Measurements from ENCODE around the gene NQO1. TPM values are rescaled to one million over a fixed set of nuclear protein-coding genes. Genes with fewer than 3 reads are reported as not detected.

NQO1 gene
- total RNA-seq, 1 experiment from 2014 or later, result 14.6 TPM

DNA sequence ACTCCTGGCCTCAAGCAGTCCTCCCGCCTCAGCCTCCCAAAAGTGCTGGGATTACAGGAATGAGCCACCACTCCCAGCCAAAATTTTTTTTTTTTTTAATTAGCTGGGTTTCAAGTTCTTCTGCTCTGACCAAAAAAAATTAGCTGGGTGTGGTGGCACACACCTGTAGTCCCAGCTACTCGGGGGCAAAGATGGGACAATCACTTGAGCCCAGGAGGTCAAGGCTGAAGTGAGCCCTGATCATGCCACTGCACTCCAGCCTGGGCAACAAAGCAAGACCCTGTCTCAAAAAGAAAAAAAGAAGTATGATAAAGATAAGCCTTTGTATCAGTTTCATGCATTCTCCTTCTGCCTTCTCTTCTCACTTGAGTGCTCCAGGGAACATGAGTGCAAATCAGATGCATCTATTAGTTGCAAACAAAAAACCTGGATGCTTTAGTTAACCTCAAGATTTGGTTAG, 1.9 kb downstream of the NQO1 start:
- Histone ChIP-seq H3K27me3 (no peaks in the 10 kb centered on the region), H3K27ac (no peak overlapping the region), H3K4me3 (no peak overlapping the region), H3K9me3 (replicated peaks) (no peaks in the 10 kb centered on the region), H3K4me1 (no peaks in the 10 kb centered on the region), H3K36me3 (no peaks in the 10 kb centered on the region)
- no peak for DNase-seq

DNA sequence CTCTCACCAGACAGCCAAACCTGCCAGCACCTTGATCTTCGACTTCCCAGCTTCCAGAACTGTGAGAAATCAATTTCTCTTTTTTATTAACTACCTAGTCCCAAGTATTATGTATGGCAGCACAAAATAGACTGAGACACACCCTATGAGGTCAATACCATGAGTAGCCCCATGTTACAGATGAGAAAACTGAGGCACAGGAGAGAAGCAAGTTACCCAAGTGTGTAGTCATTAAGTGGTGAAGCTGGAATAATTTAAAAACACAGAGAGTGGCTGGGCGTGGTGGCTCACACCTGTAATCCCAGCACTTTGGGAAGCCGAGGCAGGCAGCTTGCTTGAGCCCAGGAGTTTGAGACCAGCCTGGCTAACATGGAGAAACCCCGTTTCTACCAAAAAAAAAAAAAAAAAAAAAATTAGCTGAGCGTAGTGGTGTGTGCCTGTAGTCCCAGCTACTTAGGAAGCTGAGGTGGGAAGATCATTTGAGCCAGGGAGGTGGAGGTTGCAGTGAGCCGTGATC, 4.9 kb downstream of the NQO1 start:
- Histone ChIP-seq H3K4me3 (no peak overlapping the region), H3K9me3 (replicated peaks) (no peaks in the 10 kb centered on the region), H3K36me3 (no peaks in the 10 kb centered on the region), H3K4me1 (no peaks in the 10 kb centered on the region), H3K27me3 (no peaks in the 10 kb centered on the region), H3K27ac (no peak overlapping the region)
- no peak for DNase-seq

GRCh38 chr16:69720822-69721430, 5.4 kb downstream of the NQO1 start:
- Histone ChIP-seq H3K4me3 (no peak overlapping the region), H3K9me3 (replicated peaks) (no peaks in the 10 kb centered on the region), H3K36me3 (no peaks in the 10 kb centered on the region), H3K27ac (no peak overlapping the region), H3K4me1 (no peaks in the 10 kb centered on the region), H3K27me3 (no peaks in the 10 kb centered on the region)
- DNase-seq, result no peak

DNA sequence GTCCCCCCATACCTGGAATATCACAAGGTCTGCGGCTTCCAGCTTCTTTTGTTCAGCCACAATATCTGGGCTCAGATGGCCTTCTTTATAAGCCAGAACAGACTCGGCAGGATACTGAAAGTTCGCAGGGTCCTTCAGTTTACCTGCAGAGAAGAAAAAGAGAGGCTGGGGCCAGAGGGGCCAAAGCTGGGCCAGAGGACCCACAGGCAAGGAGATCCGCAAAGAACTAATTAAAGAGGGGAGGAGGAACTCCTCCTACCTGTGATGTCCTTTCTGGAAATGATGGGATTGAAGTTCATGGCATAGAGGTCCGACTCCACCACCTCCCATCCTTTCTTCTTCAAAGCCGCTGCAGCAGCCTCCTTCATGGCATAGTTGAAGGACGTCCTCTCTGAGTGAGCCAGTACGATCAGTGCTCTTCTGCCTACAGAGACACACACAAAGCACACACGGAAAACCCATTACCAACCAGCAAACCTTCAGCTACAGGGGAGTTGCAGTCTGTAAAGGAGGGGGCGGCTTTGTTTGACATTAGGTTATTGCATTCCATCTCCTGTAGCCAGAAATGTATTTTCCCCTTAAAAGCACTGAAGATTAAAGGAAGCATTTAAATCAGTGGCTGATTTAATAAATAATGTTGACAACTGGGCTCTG, 8.1 kb downstream of the NQO1 start:
- H3K36me3 ChIP-seq, result no peaks in the 10 kb centered on the region
- no peaks in the 10 kb centered on the region for H3K4me1 ChIP-seq
- no peak overlapping the region for H3K4me3 ChIP-seq
- DNase-seq, result no peak
- H3K9me3 ChIP-seq (replicated peaks), result no peaks in the 10 kb centered on the region
- H3K27me3 ChIP-seq, result no peaks in the 10 kb centered on the region
- no peak overlapping the region for H3K27ac ChIP-seq

- Histone ChIP-seq H3K27me3 (no peaks in the 10 kb centered on the region), H3K27ac (no peak overlapping the region), H3K4me3 (no peak overlapping the region), H3K36me3 (no peaks in the 10 kb centered on the region), H3K4me1 (no peaks in the 10 kb centered on the region), H3K9me3 (replicated peaks) (no peaks in the 10 kb centered on the region)
- no peak for DNase-seq
Observed at GRCh38 chr16:69717066-69717465, 9.3 kb downstream of the NQO1 start.

DNA sequence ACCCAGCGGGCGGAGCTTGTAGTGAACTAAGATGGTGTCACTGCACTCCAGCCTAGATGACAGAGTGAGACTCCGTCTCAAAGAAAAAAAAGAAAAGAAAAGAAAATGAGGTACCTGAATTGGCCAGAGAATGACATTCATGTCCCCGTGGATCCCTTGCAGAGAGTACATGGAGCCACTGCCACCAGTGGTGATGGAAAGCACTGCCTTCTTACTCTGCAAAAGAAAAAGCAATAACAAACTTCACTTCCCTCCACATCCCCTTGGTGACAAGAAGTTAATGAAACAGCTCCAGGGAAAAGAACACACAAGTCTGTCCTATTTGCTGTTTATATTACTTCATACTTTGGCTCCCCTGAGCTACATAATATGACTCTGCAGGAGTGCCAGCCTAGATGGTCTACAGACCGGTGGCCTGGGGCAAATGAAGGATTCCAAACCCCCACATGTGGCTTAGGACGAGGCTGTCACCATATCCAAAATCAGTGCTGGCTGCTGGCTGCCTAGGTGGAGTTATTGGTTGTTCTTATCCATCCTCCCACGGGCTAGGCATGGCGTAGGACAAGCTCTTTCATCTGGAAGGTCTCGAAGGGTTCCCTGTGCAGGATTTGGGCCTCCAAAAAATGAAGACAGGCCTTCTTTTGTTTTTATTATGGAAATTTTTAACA, 13.3 kb downstream of the NQO1 start:
- Histone ChIP-seq H3K4me3 (no peak overlapping the region), H3K9me3 (replicated peaks) (no peaks in the 10 kb centered on the region), H3K27ac (no peak overlapping the region), H3K36me3 (no peaks in the 10 kb centered on the region), H3K27me3 (no peaks in the 10 kb centered on the region), H3K4me1 (no peaks in the 10 kb centered on the region)
- DNase-seq, result no peak

- no peaks in the 10 kb centered on the region for H3K4me1 ChIP-seq
- H3K27me3 ChIP-seq, result no peaks in the 10 kb centered on the region
- H3K27ac ChIP-seq, result no peak overlapping the region
- no peak for DNase-seq
- H3K36me3 ChIP-seq, result no peaks in the 10 kb centered on the region
- H3K4me3 ChIP-seq, result no peak overlapping the region
- no peaks in the 10 kb centered on the region for H3K9me3 ChIP-seq (replicated peaks)
Observed at GRCh38 chr16:69712277-69712676, 14.1 kb downstream of the NQO1 start.

- Histone ChIP-seq H3K27me3 (no peaks in the 10 kb centered on the region), H3K36me3 (no peaks in the 10 kb centered on the region)
Observed at GRCh38 chr16:69711115-69711740, 15.1 kb downstream of the NQO1 start.

GRCh38 chr16:69709456-69710084, 16.8 kb downstream of the NQO1 start:
- Histone ChIP-seq H3K4me1 (no peaks in the 10 kb centered on the region), H3K4me3 (no peak overlapping the region), H3K27me3 (no peaks in the 10 kb centered on the region), H3K27ac (no peak overlapping the region), H3K36me3 (no peaks in the 10 kb centered on the region), H3K9me3 (replicated peaks) (no peaks in the 10 kb centered on the region)
- DNase-seq, result peak in 1 of 2 experiments; percentile 77

More at GRCh38 chr16:69711115-69711740, 15.1 kb downstream of the NQO1 start:
- DNase-seq, result no peak
- Histone ChIP-seq H3K4me3 (no peak overlapping the region), H3K27ac (no peak overlapping the region), H3K4me1 (no peaks in the 10 kb centered on the region), H3K9me3 (replicated peaks) (no peaks in the 10 kb centered on the region)

- H3K27ac ChIP-seq, result no peak overlapping the region
- no peak for DNase-seq
- no peaks in the 10 kb centered on the region for H3K27me3 ChIP-seq
- no peaks in the 10 kb centered on the region for H3K36me3 ChIP-seq
- no peaks in the 10 kb centered on the region for H3K9me3 ChIP-seq (replicated peaks)
- H3K4me1 ChIP-seq, result no peaks in the 10 kb centered on the region
- H3K4me3 ChIP-seq, result no peak overlapping the region
Observed at GRCh38 chr16:69707920-69708683, 18.3 kb downstream of the NQO1 start.

GRCh38 chr16:69706975-69707340, 19.4 kb downstream of the NQO1 start:
- no peak for DNase-seq
- H3K27ac ChIP-seq, result no peak overlapping the region
- H3K36me3 ChIP-seq, result no peaks in the 10 kb centered on the region
- no peaks in the 10 kb centered on the region for H3K9me3 ChIP-seq (replicated peaks)
- H3K27me3 ChIP-seq, result no peaks in the 10 kb centered on the region
- no peak overlapping the region for H3K4me3 ChIP-seq
- no peaks in the 10 kb centered on the region for H3K4me1 ChIP-seq

DNA sequence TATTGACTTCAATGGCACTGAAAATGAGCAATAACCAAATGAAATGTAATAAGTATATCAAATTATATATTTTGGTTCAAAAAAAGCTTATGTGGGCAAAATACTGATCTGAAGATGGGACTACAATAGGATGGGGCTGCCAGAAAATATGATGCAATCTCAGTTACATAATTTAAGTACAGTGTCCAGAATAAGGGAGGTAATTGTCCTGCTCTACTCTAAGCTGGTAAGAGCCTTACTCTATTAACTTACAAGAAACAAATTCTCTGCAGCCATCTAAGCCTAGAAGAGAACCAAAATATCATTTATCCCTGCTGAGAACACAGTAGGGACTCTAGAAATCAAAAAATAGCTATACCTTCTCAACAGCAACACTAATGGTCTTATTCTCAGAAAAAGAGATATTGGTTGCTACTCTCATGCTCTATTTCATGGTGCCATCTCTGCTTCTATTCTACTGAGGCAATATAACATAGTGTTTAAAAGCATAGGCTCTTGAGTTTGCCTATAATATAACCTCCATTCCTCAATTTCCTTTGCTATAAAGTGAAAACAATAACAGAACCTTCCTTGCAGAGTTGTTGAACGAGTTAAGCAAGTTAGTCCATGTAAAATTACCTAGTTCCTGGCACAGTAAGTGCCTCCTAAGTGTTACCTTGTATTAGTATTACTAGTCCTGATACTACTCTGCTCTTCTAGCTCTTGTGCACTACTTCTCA, 19.9 kb downstream of the NQO1 start:
- Histone ChIP-seq H3K27me3 (no peaks in the 10 kb centered on the region), H3K4me1 (no peaks in the 10 kb centered on the region), H3K9me3 (replicated peaks) (no peaks in the 10 kb centered on the region), H3K27ac (no peak overlapping the region), H3K36me3 (no peaks in the 10 kb centered on the region), H3K4me3 (no peak overlapping the region)
- DNase-seq, result no peak

DNA sequence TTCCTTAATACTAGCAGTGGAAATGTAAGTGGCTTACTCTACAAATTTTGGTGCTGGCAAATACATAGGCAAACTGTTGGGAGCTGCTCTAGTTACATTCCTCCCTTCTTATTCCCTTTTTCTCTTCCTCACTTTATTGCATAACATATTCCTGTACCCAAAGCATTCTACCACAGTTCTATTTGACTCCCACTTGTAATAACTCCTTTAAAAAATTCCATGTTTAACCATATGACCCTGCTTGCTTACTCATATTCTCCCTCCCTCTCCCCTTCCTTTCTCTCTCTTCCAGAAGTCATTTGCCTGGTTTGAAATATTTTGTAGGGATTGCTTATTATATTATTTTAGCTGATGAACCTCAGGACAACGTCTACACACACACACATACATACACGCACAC, 22.7 kb downstream of the NQO1 start:
- no peak overlapping the region for H3K4me3 ChIP-seq
- H3K27me3 ChIP-seq, result no peaks in the 10 kb centered on the region
- no peaks in the 10 kb centered on the region for H3K9me3 ChIP-seq (replicated peaks)
- no peaks in the 10 kb centered on the region for H3K36me3 ChIP-seq
- no peaks in the 10 kb centered on the region for H3K4me1 ChIP-seq
- H3K27ac ChIP-seq, result no peak overlapping the region
- no peak for DNase-seq

DNA sequence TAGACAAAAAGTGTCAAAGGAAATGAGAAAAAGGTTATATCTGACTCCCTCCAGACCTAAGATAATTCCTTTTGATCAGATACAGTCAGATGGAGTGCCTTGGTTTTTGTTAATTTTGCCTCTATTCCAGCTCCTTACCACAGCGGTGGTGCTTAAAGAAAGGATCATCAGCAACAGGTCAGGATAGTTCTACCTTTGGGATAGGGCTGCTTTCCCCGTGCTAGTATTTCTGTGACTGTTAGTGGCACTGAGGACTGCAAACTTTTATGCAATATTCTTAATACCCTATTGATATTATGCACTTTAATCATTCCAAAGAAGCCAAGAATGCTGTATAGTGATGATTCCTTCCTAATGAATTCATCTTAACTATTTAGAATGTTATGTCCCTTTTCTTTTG, 24.5 kb downstream of the NQO1 start:
- Histone ChIP-seq H3K9me3 (replicated peaks) (no peaks in the 10 kb centered on the region), H3K4me3 (no peak overlapping the region), H3K27me3 (no peaks in the 10 kb centered on the region), H3K27ac (no peak overlapping the region), H3K4me1 (no peaks in the 10 kb centered on the region), H3K36me3 (no peaks in the 10 kb centered on the region)
- no peak for DNase-seq

All from SJCRH30 (cell line).